ENCODE data around the gene TMEM54. TPM values are rescaled to one million over a fixed set of nuclear protein-coding genes. Genes with fewer than 3 reads are reported as not detected.

The TMEM54 gene
- total RNA-seq, 1 experiment from 2014 or later: 61.5 TPM

GRCh38 chr1:32891241-32891570 lies 10.0 kb downstream of the TMEM54 start:
- ChIA-PET POLR2A (interaction anchor here (0.6 kb wide), 1 partner anchor 10 kb away, joined by 6 read pairs; no protein-coding TSS in a partner anchor), CTCF (interaction anchor here (0.6 kb wide), 1 partner anchor 99 kb away, joined by 14 read pairs; no protein-coding TSS in a partner anchor)
- no peaks in the 10 kb centered on the region; the same call in 1 of the 2 replicates for H3K27me3 ChIP-seq (ENCODE audit: control insufficient read depth, insufficient read depth, low read length)
- no TSS peak for BruUV-seq (replicated peaks)
- DNase-seq (ENCODE audit: low read depth, low spot score) (no peak), ATAC-seq (no peak)
- no peaks in the 10 kb centered on the region for H3K36me3 ChIP-seq (ENCODE audit: control insufficient read depth, insufficient read depth, low read length)
- no peak overlapping the region for H3K4me3 ChIP-seq (ENCODE audit: low read depth in 2 of 2, low read length in 2 of 2)
- TF ChIP-seq SIN3A (IDR thresholded peaks at IDR 0.05; ENCODE audit: borderline replicate concordance, insufficient read depth, low read depth, low read length) (no peak), TCF7L2 (IDR thresholded peaks at IDR 0.05; ENCODE audit: low read depth, low read length) (no peak)
- peaks cover 7% of the 10 kb centered on the region; the same call in 1 of the 2 replicates for H3K4me1 ChIP-seq (ENCODE audit: control insufficient read depth, insufficient read depth, low read length)
- intact Hi-C loops (cut with micrococcal nuclease; ENCODE audit: unreplicated experiment) (no loop called here), in situ Hi-C loops (cut with HindIII; ENCODE audit: low pct_unique_long_range_greater_than_20kb, low sequenced_read_pairs) (no loop called here)
- no peak overlapping the region for H3K27ac ChIP-seq (ENCODE audit: low read length)
- no peaks in the 10 kb centered on the region for H3K9me3 ChIP-seq (ENCODE audit: control insufficient read depth, insufficient read depth, low read depth, low read length)

GRCh38 chr1:32890516-32891240 lies 10.5 kb downstream of the TMEM54 start:
- H3K4me3 ChIP-seq (ENCODE audit: low read depth in 2 of 2, low read length in 2 of 2): no peak overlapping the region
- in situ Hi-C loops (cut with HindIII; ENCODE audit: low pct_unique_long_range_greater_than_20kb, low sequenced_read_pairs) (no loop called here), intact Hi-C loops (cut with micrococcal nuclease; ENCODE audit: unreplicated experiment) (no loop called here)
- TF ChIP-seq POLR2AphosphoS5 (IDR thresholded peaks at IDR 0.05; ENCODE audit: low read depth, low read length) (no peak), SIN3A (IDR thresholded peaks at IDR 0.05; ENCODE audit: borderline replicate concordance, insufficient read depth, low read depth, low read length) (no peak), CTCF (IDR thresholded peaks at IDR 0.05) (no peak), TCF7L2 (IDR thresholded peaks at IDR 0.05; ENCODE audit: low read depth, low read length) (no peak), REST (IDR thresholded peaks at IDR 0.05; ENCODE audit: insufficient read depth in 1 of 2, low read depth in 2 of 2, low read length in 1 of 2) (no peak)
- H3K27ac ChIP-seq (ENCODE audit: low read length): no peak overlapping the region
- H3K36me3 ChIP-seq (ENCODE audit: control insufficient read depth, insufficient read depth, low read length): no peaks in the 10 kb centered on the region
- ATAC-seq: no peak
- H3K27me3 ChIP-seq (ENCODE audit: control insufficient read depth, insufficient read depth, low read length): no peaks in the 10 kb centered on the region; the same call in 1 of the 2 replicates
- POLR2A ChIA-PET: no interaction called here
- CTCF ChIA-PET: interaction anchor here (0.6 kb wide), 1 partner anchor 18 kb away, joined by 3 read pairs; no protein-coding TSS in a partner anchor
- no peaks in the 10 kb centered on the region for H3K9me3 ChIP-seq (ENCODE audit: control insufficient read depth, insufficient read depth, low read depth, low read length)
- DNase-seq (ENCODE audit: low read depth, low spot score): no peak
- no TSS peak for BruUV-seq (replicated peaks)
- peaks cover 7% of the 10 kb centered on the region; the same call in 1 of the 2 replicates for H3K4me1 ChIP-seq (ENCODE audit: control insufficient read depth, insufficient read depth, low read length)

GRCh38 chr1:32889731-32890278 lies 11.4 kb downstream of the TMEM54 start:
- no peaks in the 10 kb centered on the region; the same call in 1 of the 2 replicates for H3K27me3 ChIP-seq (ENCODE audit: control insufficient read depth, insufficient read depth, low read length)
- in situ Hi-C loops (cut with HindIII; ENCODE audit: low pct_unique_long_range_greater_than_20kb, low sequenced_read_pairs) (no loop called here), intact Hi-C loops (cut with micrococcal nuclease; ENCODE audit: unreplicated experiment) (no loop called here)
- DNase-seq (ENCODE audit: low read depth, low spot score) (no peak), ATAC-seq (no peak)
- no peak overlapping the region for H3K27ac ChIP-seq (ENCODE audit: low read length)
- TF ChIP-seq SIN3A (IDR thresholded peaks at IDR 0.05; ENCODE audit: borderline replicate concordance, insufficient read depth, low read depth, low read length) (no peak), POLR2AphosphoS5 (IDR thresholded peaks at IDR 0.05; ENCODE audit: low read depth, low read length) (no peak), TCF7L2 (IDR thresholded peaks at IDR 0.05; ENCODE audit: low read depth, low read length) (no peak), CTCF (IDR thresholded peaks at IDR 0.05) (no peak), REST (IDR thresholded peaks at IDR 0.05; ENCODE audit: insufficient read depth in 1 of 2, low read depth in 2 of 2, low read length in 1 of 2) (no peak)
- POLR2A ChIA-PET: no interaction called here
- peaks cover 12% of the 10 kb centered on the region for H3K4me1 ChIP-seq (ENCODE audit: control insufficient read depth, insufficient read depth, low read length)
- no peak overlapping the region for H3K4me3 ChIP-seq (ENCODE audit: low read depth in 2 of 2, low read length in 2 of 2)
- no peaks in the 10 kb centered on the region for H3K9me3 ChIP-seq (ENCODE audit: control insufficient read depth, insufficient read depth, low read depth, low read length)
- no TSS peak for BruUV-seq (replicated peaks)
- no peaks in the 10 kb centered on the region for H3K36me3 ChIP-seq (ENCODE audit: control insufficient read depth, insufficient read depth, low read length)
- CTCF ChIA-PET: interaction anchor here (0.6 kb wide), 1 partner anchor 17 kb away, joined by 3 read pairs; no protein-coding TSS in a partner anchor

Measured in Panc1 (cell line).